SH-SY5Y (cell line): ENCODE results near the gene PAPPA2.

Experiments
- GATA2 ChIP-seq: IDR thresholded peaks from 2 replicates; pipeline ENCODE4 v1.6.1; 2011; ENCODE audit warnings: mild to moderate bottlenecking, low read depth, low read length
- GATA3 ChIP-seq: IDR thresholded peaks from 2 replicates; pipeline ENCODE4 v1.6.1; 2011; ENCODE audit warnings: low read depth, mild to moderate bottlenecking, low read length, moderate library complexity

DNA sequence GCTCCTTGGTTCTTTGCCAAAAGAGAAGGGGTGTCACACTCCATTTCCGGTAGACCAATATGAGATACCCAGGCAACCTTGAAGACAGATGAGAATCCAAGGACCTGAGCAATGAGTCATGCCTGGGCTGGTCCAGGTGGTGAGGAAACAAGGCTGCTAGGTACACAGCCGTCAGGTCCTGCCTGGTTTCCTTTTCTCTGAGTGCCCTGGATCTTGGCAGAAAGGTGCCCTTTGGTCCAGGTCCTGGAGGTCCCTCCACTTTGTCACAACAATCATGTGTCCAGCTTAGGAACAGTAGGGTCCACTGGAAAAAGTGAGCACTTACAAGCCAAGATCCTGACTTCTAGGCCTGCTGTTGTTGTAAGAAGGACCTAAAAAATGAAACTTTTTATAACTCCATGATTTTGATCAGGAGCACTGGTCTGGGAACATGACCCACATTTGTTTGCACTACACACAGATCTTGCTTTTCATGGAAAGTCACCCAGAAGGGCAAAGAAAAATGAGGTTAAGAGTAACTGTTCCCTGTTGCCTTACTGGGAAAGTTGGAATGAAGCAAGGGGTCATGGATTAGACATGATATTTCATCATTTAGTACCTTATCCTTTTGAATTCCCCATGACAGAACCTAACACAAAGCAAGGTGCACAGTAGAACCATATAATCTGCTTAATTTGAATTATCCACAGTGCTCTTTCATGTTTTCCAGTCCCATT, 94.7 kb downstream of the PAPPA2 start:
- TF ChIP-seq GATA3: no peak
- TF ChIP-seq GATA2: no peak
